Prostate gland (tissue), 2 donors: ENCODE data around the gene CBARP.

ENCODE experiments used
- CTCF ChIP-seq, 4 experiments: fragments of 200-600 bp in 2 of 4; fragments of 450-650 bp in 2 of 4; sonication (generic) in 2 of 4; IDR thresholded peaks; 1 replicate in 3 of 4; 2 replicates in 1 of 4; pipeline ENCODE4 v1.5.1; 2016 to 2019; ENCODE audit warnings: antibody characterized with exemption in 4 of 4, mild to moderate bottlenecking in 2 of 4, moderate library complexity in 2 of 4
- POLR2A ChIP-seq: fragments of 450-650 bp; IDR thresholded peaks from one replicate; pipeline ENCODE4 v1.6.1; 2016; ENCODE audit warnings: antibody characterized with exemption, mild to moderate bottlenecking
- POLR2AphosphoS5 ChIP-seq: sonication (generic); formaldehyde crosslinking; IDR thresholded peaks from one replicate; pipeline ENCODE4 v1.6.1; 2017; ENCODE audit warnings: antibody characterized with exemption

DNA sequence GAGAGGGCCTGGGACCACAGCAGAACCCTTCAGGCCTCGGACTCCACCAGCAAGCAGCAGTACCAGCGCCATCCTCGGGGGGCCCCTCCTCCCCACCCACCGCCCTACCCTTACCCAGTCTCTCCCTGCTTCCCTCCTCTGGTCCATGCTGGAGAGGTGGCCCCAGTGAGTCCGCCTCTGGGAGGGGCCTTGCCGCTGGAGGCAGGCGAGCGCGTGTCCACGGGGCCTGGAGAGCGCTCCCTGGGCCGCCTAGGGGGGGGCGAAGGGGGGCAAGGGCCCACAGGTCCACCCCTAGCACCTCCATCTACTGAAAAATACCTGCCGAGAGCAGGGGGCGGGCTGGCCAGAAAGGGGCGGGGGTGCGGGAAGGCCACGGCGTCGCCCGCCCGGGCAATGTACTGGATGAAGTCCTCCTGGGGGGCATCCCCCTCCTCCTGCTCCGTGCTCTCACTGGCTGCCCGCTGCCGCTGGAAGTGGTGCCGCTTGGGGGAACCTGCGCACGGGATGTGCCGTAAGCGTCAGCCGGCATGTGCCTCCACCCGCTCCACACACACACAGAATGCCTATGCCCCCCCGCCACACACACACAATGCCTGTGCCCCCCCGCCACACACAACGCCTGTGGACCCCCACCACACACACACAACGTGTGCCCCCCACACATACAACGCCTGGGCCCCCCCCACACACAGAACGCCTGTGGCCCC is 6.9 kb downstream of the CBARP start:
- no peak for TF ChIP-seq POLR2A
- TF ChIP-seq CTCF (IDR thresholded peaks at IDR 0.05): no peak
- no peak for TF ChIP-seq POLR2AphosphoS5
